Measurements from ENCODE around the gene NPDC1. TPM values are rescaled to one million over a fixed set of nuclear protein-coding genes. Genes with fewer than 3 reads are reported as not detected.

Gene NPDC1
- total and polyA plus RNA-seq, 2 of the 8 experiments (the other 6 are each of a cell fraction or from before 2014, with no cell fraction given), result 26.2 to 44.1 TPM

DNA sequence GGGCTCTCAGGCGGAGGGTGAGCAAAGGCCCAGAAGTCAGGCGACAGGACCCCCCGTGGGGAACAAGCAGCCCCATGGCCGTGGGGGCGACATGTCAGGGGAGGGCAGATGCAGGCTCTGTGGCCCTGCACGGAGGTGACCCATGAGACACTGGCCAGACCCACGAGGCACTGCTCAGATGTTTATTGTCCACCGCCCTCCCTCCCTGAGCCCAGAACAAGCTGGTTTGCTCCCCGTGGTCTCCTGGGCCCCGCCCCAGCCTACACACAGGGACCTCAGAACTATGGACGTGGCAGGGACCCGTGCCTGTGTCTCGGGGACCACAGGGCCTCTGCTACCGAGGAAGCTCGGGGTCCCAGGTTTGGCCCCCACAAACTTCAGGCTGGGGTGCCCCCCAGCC is 16.0 kb downstream of the NPDC1 start:
- H2BK12ac ChIP-seq (ENCODE audit: low read depth, low read length), result no peak overlapping the region
- H2AK5ac ChIP-seq (ENCODE audit: low read depth, low read length), result no peak overlapping the region
- H3K23me2 ChIP-seq (ENCODE audit: low read depth, low read length), result peaks cover 4% of the 10 kb centered on the region; the same call in 1 of the 2 replicates
- no peaks in the 10 kb centered on the region for H3K36me3 ChIP-seq (ENCODE audit: control insufficient read depth in 2 of 4, insufficient read depth in 4 of 4, low read length in 3 of 4)
- no peaks in the 10 kb centered on the region for H3K79me2 ChIP-seq (ENCODE audit: control insufficient read depth in 1 of 2, insufficient read depth in 2 of 2, low read length in 2 of 2)
- H3K4me3 ChIP-seq (ENCODE audit: extremely low read depth in 1 of 4, insufficient read depth in 2 of 4, low read depth in 3 of 4, low read length in 4 of 4), result no peak overlapping the region
- no peak for FAIRE-seq
- POLR2A ChIA-PET (ENCODE audit: partially characterized antibody), result interaction anchor here (1.0 to 1.9 kb wide), 5 partner anchors 14 to 212 kb away, joined by 3 to 6 read pairs (median 4); no protein-coding TSS in a partner anchor
- H3K9me3 ChIP-seq (ENCODE audit: insufficient read depth in 2 of 2, low read depth in 1 of 2, low read length in 1 of 2), result no peaks in the 10 kb centered on the region
- H4K91ac ChIP-seq (replicated peaks; ENCODE audit: insufficient read length, low read length), result no peak overlapping the region
- H3K9ac ChIP-seq (replicated peaks in 1 of 4; ENCODE audit: extremely low read depth in 1 of 4, low read depth in 3 of 4, low read length in 3 of 4), result no peak overlapping the region
- H2BK15ac ChIP-seq (ENCODE audit: low read length), result no peak overlapping the region
- no peak overlapping the region for H3K4ac ChIP-seq (replicated peaks; ENCODE audit: insufficient read length, low read depth, low read length)
- TF ChIP-seq, protein P1, sequence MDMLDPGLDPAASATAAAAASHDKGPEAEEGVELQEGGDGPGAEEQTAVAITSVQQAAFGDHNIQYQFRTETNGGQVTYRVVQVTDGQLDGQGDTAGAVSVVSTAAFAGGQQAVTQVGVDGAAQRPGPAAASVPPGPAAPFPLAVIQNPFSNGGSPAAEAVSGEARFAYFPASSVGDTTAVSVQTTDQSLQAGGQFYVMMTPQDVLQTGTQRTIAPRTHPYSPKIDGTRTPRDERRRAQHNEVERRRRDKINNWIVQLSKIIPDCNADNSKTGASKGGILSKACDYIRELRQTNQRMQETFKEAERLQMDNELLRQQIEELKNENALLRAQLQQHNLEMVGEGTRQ (IDR thresholded peaks at IDR 0.05; ENCODE audit: low read length), result no peak
- peak; percentile 4 for TF ChIP-seq EZH2 (IDR thresholded peaks at IDR 0.05; ENCODE audit: low read depth, low read length, severe bottlenecking)
- no peak overlapping the region for H2BK5ac ChIP-seq (ENCODE audit: low read depth, low read length)
- DNase-seq (ENCODE audit: low read depth in 1 of 2, low spot score in 2 of 2), result no peak
- H3K18ac ChIP-seq (ENCODE audit: extremely low read depth, low read length), result no peak overlapping the region
- peaks cover 0 to 11% (median 2%) of the 10 kb centered on the region in 4 experiments; a peak in 5 of 7 replicates for H3K4me1 ChIP-seq (replicated peaks in 1 of 4; ENCODE audit: control insufficient read depth in 3 of 4, insufficient read depth in 4 of 4, low read length in 3 of 4)
- H3K27ac ChIP-seq (ENCODE audit: low read depth, low read length), result no peak overlapping the region
- WGBS, 2 experiments (ENCODE audit: extremely low coverage in 1 of 2, insufficient coverage in 1 of 2, insufficient read length in 1 of 2, insufficient replicate concordance in 2 of 2, low coverage in 1 of 2, low lambda C conversion rate in 2 of 2, missing lambda C conversion rate in 1 of 2), result 83% methylated on average over 15 of the region's 15 CpGs; no CpG with 5 or more reads in 1 of the 2 experiments
- no peaks in the 10 kb centered on the region for H3K79me1 ChIP-seq (ENCODE audit: low read depth, low read length)
- no peak overlapping the region for H3K14ac ChIP-seq (ENCODE audit: insufficient read length)
- no peaks in the 10 kb centered on the region for H4K20me1 ChIP-seq (replicated peaks in 1 of 2; ENCODE audit: control insufficient read depth in 1 of 2, insufficient read depth in 2 of 2, low read length in 2 of 2)
- no peak overlapping the region for H4K5ac ChIP-seq (ENCODE audit: insufficient read length, low read depth, low read length)
- no peak overlapping the region for H2AFZ ChIP-seq (ENCODE audit: low read length)
- no peak overlapping the region for H4K8ac ChIP-seq (ENCODE audit: extremely low read depth, insufficient read depth, low read length)
- H3K27me3 ChIP-seq (replicated peaks in 1 of 4; ENCODE audit: control insufficient read depth in 3 of 4, extremely low read depth in 1 of 4, insufficient read depth in 3 of 4, low read length in 3 of 4), result peaks cover 1 to 27% (median 15%) of the 10 kb centered on the region in 4 experiments; a peak in 6 of 7 replicates
- CTCF ChIA-PET (ENCODE audit: partially characterized antibody), result interaction anchor here (0.6 to 8.5 kb wide), 73 partner anchors 8 to 1039 kb away, joined by 3 to 110 read pairs (median 6); partner anchors contain the start of genes AJM1, C8G, CLIC3 and GRIN1
- H3K56ac ChIP-seq (replicated peaks; ENCODE audit: insufficient read length, low read depth, low read length), result no peak overlapping the region
- no peak overlapping the region for H3K23ac ChIP-seq (ENCODE audit: insufficient read length)
- H2BK120ac ChIP-seq (replicated peaks; ENCODE audit: low read depth, low read length), result no peak overlapping the region
- H2BK20ac ChIP-seq (ENCODE audit: low read length), result no peak overlapping the region
- no peak overlapping the region for H3K4me2 ChIP-seq (ENCODE audit: insufficient read depth in 1 of 2, low read depth in 2 of 2, low read length in 2 of 2)
